ENCODE data around the gene CPNE5. TPM values are rescaled to one million over a fixed set of nuclear protein-coding genes. Genes with fewer than 3 reads are reported as not detected.
A peak's percentile ranks its signal among the peaks of the same experiment; 100 is the strongest.

CPNE5 gene
- total RNA-seq, 1 experiment from 2014 or later: 0.42 TPM

GRCh38 chr6:36743032-36743431 is 96.2 kb downstream of the CPNE5 start:
- no peak for DNase-seq
- H3K36me3 ChIP-seq (replicated peaks; ENCODE audit: control insufficient read depth, insufficient read depth, low read length): no peaks in the 10 kb centered on the region
- no peak overlapping the region for H3K4me3 ChIP-seq (ENCODE audit: insufficient read depth, low read depth, low read length)
- H3K27me3 ChIP-seq (ENCODE audit: control insufficient read depth, insufficient read depth, low read length): no peaks in the 10 kb centered on the region

- peak; percentile 50 for DNase-seq
- Histone ChIP-seq H3K4me3 (ENCODE audit: insufficient read depth, low read depth, low read length) (no peak overlapping the region), H3K36me3 (replicated peaks; ENCODE audit: control insufficient read depth, insufficient read depth, low read length) (no peaks in the 10 kb centered on the region), H3K27me3 (ENCODE audit: control insufficient read depth, insufficient read depth, low read length) (no peaks in the 10 kb centered on the region)
These were observed 97.1 kb downstream of the CPNE5 start for GRCh38 chr6:36742146-36742545.

DNA sequence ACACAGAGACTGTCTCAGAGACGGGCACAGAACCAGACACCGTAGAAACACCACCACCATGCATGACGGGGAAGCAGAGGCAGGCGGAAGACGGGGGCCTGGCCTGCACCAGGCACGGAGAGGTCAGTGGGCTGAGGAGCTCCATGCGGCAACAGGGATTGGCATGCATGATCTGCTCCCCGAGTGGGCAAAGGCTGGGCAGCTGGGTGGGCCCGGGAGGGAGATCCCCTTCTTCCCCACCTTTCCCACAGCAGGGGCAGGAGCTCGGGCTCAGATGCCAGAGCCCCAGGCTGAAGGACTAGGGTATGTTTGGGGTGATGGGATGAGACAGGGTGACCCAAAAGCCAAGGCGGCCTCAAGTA is 98.4 kb downstream of the CPNE5 start:
- Histone ChIP-seq H3K36me3 (replicated peaks; ENCODE audit: control insufficient read depth, insufficient read depth, low read length) (no peaks in the 10 kb centered on the region), H3K4me3 (ENCODE audit: insufficient read depth, low read depth, low read length) (no peak overlapping the region), H3K27me3 (ENCODE audit: control insufficient read depth, insufficient read depth, low read length) (no peaks in the 10 kb centered on the region)
- no peak for DNase-seq

- no peak for DNase-seq
- H3K4me3 ChIP-seq (ENCODE audit: insufficient read depth, low read depth, low read length): no peak overlapping the region
- no peaks in the 10 kb centered on the region for H3K27me3 ChIP-seq (ENCODE audit: control insufficient read depth, insufficient read depth, low read length)
- H3K36me3 ChIP-seq (replicated peaks; ENCODE audit: control insufficient read depth, insufficient read depth, low read length): no peaks in the 10 kb centered on the region
These were observed 99.1 kb downstream of the CPNE5 start for GRCh38 chr6:36739947-36740817.

GRCh38 chr6:36738108-36738507 is 101.1 kb downstream of the CPNE5 start:
- no peaks in the 10 kb centered on the region for H3K27me3 ChIP-seq (ENCODE audit: control insufficient read depth, insufficient read depth, low read length)
- DNase-seq: no peak
- no peaks in the 10 kb centered on the region for H3K36me3 ChIP-seq (replicated peaks; ENCODE audit: control insufficient read depth, insufficient read depth, low read length)
- no peak overlapping the region for H3K4me3 ChIP-seq (ENCODE audit: insufficient read depth, low read depth, low read length)

- Histone ChIP-seq H3K27me3 (ENCODE audit: control insufficient read depth, insufficient read depth, low read length) (no peaks in the 10 kb centered on the region), H3K4me3 (ENCODE audit: insufficient read depth, low read depth, low read length) (no peak overlapping the region), H3K36me3 (replicated peaks; ENCODE audit: control insufficient read depth, insufficient read depth, low read length) (no peaks in the 10 kb centered on the region)
- DNase-seq: no peak
These were observed 102.0 kb downstream of the CPNE5 start for GRCh38 chr6:36737043-36737785.

- Histone ChIP-seq H3K36me3 (replicated peaks; ENCODE audit: control insufficient read depth, insufficient read depth, low read length) (no peaks in the 10 kb centered on the region), H3K27me3 (ENCODE audit: control insufficient read depth, insufficient read depth, low read length) (no peaks in the 10 kb centered on the region), H3K4me3 (ENCODE audit: insufficient read depth, low read depth, low read length) (no peak overlapping the region)
- DNase-seq: no peak
These were observed 103.9 kb downstream of the CPNE5 start for GRCh38 chr6:36735110-36736071.

DNA sequence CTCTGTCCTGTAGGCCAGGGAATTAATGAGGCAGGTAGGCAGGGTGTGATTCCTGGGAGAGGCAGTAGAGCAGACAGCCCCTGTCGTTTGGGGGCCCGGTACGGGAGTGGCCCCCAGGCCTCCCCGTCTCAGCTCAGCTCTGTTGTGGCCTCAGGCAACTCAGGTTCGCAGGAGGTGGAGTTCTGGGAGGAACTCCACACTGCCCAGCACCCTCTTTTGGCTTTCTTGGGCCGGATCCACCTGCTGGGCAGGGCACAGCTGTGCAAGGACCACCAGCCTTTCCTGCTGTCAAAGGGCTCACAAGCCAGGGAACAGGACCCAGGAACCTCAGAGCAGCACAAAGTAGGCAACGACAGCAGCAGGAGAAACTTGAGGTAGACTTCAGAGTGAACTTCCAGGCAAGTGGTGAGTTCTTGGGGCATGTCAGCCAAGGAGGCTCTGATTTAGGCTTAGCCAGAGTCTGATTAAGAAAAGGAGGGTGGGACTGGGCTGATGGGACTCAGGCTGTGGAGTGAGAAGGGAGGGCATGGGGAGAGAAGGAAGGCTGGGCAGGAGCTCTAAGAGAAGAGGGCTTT is 104.7 kb downstream of the CPNE5 start:
- Histone ChIP-seq H3K27me3 (ENCODE audit: control insufficient read depth, insufficient read depth, low read length) (no peaks in the 10 kb centered on the region), H3K36me3 (replicated peaks; ENCODE audit: control insufficient read depth, insufficient read depth, low read length) (no peaks in the 10 kb centered on the region), H3K4me3 (ENCODE audit: insufficient read depth, low read depth, low read length) (no peak overlapping the region)
- no peak for DNase-seq

DNA sequence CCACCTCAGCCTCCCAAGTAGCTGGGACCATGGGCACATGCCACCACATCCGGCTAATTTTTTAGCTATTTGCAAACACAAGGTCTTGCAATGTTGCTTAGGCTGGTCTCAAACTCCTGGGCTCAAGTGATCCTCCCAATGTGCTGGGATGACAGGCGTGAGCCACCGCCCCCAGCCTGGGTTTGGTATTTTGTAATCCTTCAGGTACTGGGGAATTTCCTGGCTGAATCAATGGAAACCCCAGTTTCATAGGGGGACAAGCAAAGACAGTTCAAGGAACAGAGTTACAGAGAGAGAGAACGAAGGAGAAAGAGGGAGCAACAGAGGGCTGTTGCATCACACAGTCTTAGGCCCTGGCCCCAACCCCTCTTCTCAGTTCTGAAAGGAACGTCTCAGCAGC is 105.9 kb downstream of the CPNE5 start:
- no peak for DNase-seq
- Histone ChIP-seq H3K36me3 (replicated peaks; ENCODE audit: control insufficient read depth, insufficient read depth, low read length) (no peaks in the 10 kb centered on the region), H3K4me3 (ENCODE audit: insufficient read depth, low read depth, low read length) (no peak overlapping the region), H3K27me3 (ENCODE audit: control insufficient read depth, insufficient read depth, low read length) (no peaks in the 10 kb centered on the region)

DNA sequence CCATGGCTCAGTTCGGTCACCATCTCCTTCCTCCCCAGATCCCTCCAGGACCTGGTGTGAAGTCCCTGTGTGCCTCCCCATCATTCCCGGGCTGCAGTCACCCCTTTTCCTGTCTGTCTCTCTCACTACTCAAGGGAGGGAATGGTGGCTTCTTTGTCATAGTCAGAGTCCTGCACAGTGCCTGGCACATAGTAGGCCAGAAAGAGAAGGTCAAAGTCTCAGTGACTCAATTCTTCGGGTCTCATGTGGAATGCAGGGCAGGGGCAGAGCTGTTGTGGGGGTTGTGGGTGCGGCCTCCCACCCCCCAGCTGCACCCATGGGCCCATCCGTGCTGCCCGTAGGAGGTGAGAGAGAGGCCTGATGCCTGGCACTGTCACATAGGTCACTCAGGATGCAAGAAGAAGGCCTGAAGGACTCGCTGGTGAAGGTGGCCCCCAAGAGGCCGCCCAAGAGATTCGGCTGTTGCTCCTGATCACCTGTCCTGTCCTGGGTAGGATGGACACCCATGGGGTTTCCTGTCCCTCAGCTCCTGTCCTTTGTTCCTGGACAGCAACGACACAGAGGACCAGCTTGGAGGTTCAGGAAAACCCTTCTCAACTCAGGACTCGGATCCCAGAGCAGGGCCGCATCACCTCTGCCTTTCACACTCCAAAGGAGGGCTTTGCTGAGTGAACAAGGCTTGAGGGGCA is 107.5 kb downstream of the CPNE5 start:
- Histone ChIP-seq H3K4me3 (ENCODE audit: insufficient read depth, low read depth, low read length) (no peak overlapping the region), H3K27me3 (ENCODE audit: control insufficient read depth, insufficient read depth, low read length) (no peaks in the 10 kb centered on the region), H3K36me3 (replicated peaks; ENCODE audit: control insufficient read depth, insufficient read depth, low read length) (no peaks in the 10 kb centered on the region)
- DNase-seq: no peak

DNA sequence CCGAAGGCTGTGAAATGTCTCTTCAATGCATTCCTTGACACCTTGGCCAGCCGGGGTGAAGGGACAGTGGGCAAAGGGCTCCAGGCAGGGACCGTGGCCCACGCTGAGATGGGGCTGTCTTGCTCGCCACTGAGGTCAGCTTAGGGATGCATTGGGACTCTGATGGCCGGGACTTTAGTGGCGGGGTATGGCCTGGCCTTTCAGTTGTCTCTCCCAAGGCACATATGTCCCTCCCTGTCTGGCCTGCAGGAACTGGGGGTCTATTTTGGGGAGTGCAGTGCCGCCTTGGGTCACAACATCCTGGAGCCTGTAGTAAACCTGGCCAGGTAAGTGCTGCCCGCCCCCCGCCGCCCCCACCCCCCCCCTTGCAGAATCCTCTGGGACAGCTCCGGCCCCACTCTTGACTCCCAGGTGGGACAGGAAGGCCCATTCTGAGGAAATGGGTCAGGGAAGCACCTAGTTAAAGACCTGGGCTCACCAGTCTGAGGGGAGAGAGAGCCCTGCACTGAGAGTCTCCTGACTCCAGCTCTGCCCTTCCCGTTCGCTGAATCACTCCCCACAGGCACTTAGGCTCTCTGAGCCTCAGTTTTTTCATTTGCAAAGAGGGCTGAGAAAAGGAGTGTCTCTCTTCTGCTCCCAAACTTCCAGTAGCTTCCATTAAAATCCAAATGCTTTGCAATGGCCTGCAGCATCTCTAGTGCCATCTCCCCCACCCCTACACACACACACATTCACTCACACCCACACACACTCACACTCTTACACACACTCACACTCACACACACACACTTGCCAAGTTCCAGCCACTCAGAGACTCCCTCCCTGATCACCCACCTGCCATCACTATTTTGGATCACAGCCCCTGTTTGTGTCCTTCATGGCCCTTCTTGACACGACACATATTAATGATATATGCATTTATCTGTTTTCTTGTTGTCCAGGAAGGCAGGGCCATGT is 108.5 kb downstream of the CPNE5 start:
- no peaks in the 10 kb centered on the region for H3K27me3 ChIP-seq (ENCODE audit: control insufficient read depth, insufficient read depth, low read length)

DNA sequence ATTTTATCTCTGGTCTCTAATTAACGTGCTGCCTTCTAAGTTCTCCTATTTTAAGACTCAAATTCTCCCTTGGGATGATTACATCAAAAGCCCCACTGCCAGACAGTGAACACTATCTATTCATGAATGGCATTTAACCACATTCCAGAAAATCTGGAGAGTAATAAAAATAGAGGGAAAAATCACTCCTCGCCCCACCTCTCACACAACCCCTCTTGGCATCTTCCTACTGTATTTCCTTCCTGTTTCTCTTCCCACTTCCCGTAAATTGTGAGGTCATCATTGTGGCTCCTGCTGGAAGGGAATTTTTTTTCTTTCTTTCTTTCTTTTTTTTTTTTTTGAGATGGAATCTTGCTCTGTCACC is 110.1 kb downstream of the CPNE5 start:
- DNase-seq: no peak
- Histone ChIP-seq H3K27me3 (ENCODE audit: control insufficient read depth, insufficient read depth, low read length) (no peaks in the 10 kb centered on the region), H3K36me3 (replicated peaks; ENCODE audit: control insufficient read depth, insufficient read depth, low read length) (no peaks in the 10 kb centered on the region)

More for the DNA sequence above, 108.5 kb downstream of the CPNE5 start:
- Histone ChIP-seq H3K4me3 (ENCODE audit: insufficient read depth, low read depth, low read length) (no peak overlapping the region), H3K36me3 (replicated peaks; ENCODE audit: control insufficient read depth, insufficient read depth, low read length) (no peaks in the 10 kb centered on the region)
- peak; percentile 78 for DNase-seq

More for the DNA sequence above, 110.1 kb downstream of the CPNE5 start:
- H3K4me3 ChIP-seq (ENCODE audit: insufficient read depth, low read depth, low read length): no peak overlapping the region
